T1000 (cell line): ENCODE results near the gene F7.
"Not testable (repeated sequence)": the region's sequence is repeated elsewhere in the genome, so short reads cannot be mapped to it uniquely, and the experiment has no call there.

ENCODE experiments used
- DNase-seq: peaks from one replicate; lab custom pipeline; 2025; ENCODE audit warnings: mixed read lengths; lab: John Stamatoyannopoulos, UW

Gene F7

DNA sequence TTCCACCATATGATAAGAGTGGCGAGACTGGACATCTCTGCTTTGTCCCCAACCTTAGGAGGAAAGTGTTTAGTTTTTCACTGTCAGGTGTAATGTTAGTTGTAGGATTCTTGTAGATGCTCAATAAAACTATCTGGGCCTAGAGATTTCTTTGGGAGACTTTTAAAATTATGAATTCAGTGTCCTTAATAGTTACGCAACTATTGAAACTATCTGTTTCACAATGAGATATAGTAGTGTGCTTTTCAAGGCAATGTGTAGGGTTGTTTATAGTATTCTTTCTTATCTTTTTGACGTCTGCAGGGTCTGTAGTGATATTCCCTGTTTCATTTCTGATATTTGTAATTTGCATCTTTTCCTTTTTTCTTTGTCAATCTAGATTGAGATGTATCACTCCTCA lies 33.2 kb upstream of the F7 start:
- DNase-seq: no peak

DNA sequence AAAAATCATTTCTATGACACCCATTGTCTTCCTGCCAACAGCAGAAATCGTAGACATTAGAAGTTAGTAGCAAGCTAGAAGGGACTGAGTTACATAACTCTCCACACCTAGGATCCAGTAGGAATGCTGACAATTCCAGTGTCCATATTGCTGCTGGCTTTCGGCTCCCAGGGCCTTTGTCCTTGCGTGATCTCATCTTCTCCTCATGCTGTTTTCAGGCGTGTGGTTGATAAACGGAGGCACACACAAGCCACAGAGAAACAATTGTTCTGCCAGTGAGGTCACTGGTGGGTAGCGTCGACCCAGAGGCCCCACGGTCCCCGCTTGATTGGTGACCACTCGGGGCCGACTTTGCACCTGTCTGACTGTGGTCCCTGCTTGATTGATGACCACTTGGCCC lies 31.6 kb upstream of the F7 start:
- no peak for DNase-seq

DNA sequence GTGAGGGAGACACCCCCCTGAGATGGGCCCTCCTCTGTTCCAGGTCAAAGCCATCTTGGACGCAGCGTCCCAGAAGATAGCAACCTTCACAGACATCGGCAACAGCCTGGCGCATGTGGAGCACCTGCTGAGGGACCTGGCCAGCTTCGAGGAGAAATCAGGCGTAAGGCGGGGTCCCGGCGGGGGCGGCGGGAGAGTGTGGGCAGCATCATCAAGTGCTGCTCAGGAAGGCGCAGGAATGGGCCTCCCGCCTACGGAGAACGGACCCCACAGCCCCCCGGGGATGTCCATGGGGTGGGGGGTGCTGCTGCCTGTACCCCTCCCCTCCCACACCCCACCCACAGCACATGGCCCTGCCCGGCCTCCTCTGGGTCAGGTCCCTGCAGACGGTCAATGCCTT lies 31.2 kb upstream of the F7 start:
- no peak for DNase-seq

DNA sequence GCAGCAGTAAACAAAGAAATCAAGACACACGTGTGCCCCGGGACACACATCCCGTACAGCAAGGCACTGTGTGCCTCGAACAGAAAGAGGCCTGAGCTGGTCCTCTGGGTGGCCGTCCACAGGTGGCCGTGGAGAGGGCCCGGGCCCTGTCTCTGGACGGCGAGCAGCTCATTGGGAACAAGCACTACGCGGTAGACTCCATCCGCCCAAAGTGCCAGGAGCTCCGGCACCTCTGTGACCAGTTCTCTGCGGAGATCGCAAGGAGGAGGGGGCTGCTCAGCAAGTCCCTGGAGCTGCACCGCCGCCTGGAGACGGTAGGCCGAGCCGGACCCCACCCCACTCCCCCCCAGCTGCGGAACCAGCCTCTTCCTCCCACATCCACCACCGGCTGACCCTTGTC lies 30.7 kb upstream of the F7 start:
- no peak for DNase-seq

DNA sequence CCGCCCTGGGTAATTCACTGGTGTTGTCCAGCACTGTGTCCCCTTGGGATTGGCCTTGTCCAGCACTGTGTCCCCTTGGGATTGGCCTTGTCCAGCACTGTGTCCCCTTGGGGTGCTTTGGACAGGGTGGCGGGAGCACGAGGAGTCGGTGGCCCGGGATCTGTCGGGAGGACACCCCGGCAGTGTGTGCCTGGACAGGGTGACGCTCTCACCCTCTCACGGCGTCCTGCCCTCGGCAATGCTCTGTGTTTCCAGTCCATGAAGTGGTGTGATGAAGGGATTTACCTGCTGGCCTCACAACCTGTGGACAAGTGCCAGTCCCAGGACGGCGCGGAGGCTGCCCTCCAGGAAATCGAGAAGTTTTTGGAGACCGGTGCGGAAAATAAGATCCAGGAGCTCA lies 29.9 kb upstream of the F7 start:
- DNase-seq: no peak

DNA sequence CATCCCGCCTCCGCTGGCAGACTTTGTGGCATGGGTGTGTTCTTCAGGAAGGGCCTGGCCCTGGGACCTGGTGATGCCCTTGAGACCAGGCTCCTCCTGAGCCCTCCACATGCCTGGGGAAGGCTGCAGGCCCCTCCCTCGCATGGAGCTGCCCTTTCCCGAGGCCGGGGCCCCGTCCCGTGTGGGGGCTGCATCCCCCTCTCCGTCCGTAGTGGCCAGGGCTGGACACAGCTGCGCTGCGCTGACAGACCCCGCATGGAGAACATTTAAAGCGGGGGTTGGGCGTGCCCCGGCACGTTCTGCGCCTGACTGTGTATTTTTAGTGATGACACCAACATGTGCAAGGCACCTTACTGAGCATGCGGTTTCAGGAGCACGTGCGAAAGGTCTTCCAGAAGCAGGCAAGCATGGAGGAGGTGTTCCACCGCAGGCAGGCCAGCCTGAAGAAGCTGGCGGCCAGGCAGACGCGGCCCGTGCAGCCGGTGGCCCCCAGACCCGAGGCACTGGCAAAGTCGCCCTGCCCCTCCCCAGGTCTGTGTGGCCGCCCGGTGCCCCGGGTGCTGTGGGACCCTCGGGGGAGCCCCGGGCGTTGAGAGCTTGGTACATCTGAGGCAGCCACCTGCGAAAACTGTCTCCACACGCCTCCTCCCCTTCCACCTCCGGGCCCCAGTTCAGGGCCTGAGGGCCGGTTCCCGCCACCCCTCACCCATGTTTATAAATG lies 28.8 kb upstream of the F7 start:
- DNase-seq: no peak

DNA sequence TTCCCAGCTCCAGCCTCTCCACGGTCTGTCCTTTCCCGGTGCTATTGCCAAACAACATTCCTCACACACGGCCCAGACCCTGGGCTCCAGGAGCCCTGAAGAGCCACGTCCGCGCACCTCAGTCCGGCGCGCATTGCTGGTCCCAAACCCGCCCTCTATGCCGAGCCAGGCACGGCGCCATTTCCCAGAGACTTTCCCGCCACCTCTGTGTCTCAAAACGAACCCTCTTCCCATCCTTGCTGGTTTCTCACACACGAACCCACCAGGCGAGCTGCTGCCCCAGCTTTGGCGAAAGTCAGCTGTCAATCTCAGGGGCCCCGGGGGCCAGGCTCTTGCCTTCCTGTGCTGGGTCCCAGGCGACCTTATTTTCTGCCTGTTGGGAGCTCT lies 28.0 kb upstream of the F7 start:
- no peak for DNase-seq

DNA sequence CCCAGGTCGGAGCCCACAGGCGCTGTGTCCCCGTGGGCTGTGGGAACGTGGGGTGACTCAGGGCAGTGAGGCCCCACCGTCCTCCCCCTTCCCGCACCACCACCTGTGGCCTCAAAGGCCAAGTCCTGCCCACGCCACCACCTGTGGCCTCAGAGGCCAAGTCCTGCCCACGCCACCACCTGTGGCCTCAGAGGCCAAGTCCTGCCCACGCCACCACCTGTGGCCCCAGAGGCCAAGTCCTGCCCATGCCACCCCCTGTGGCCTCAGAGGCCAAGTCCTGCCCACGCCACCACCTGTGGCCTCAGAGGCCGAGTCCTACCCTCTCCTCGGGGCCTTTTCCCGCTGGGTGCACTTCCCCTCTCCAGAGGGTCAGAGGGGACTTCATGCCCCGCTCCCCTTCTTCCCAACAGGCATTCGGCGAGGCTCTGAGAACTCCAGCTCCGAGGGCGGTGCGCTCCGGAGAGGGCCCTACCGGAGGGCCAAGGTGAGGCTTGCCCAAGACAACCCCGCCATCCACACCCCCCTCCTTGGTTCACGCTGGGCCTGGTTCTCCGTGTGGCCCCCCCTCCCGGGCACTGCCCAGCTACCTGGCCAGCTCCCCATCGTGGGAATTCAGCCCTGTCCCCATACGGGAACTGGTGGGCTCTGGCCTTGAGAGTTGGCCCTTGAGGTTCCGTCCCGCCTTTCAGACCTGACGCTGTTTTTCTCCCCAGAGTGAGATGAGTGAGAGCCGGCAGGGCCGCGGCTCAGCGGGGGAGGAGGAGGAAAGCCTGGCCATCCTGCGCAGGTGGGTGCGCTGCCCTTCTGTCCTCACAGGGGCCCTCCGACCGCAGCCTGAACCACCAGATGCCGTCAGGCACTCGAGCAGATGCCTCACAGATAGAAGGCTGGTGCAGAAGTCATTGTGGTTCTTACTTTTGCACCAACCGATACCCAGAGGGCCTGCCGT lies 27.4 kb upstream of the F7 start:
- no peak for DNase-seq

DNA sequence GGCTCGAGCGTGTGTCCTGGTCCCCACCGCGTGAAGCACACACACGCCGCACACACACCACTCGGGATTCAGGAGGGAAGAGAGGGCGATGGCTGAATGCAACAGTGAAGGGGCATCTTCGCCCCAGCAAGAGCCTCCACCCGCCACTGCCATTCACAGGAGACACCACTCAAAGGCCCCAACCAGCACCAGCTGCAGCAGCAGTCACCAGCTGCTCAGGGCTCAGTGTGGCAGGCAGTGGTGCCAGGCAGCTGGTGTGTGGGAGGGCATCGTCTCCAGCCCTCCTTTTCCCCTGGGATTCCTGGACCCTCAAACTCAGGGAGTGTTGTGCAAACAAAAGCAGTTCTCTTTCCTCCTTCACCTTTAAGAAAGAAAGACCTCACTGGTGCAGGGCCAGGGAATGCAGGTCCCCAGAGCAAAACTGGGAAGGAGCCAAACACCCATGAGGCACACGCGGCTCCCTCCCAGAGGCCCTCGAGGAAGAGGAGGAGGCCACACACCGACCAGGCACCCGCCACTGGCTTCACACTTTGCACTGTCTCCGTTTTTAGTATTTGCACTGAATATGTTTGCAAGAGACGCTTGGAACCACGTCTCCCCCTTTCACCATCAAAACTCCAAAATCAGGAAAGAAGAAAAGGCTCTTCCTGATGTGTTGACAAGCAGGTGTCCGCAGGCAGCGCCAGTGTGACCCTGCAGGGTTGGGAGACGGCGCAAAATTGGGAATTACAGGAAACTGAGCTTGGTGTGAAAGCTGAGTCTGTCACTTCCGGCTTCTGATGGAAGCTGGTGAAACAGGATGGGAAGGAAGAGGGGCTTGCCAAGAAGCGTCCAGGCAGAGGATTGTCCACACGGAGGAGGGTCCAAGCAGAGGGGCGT lies 26.4 kb upstream of the F7 start:
- DNase-seq: no peak

DNA sequence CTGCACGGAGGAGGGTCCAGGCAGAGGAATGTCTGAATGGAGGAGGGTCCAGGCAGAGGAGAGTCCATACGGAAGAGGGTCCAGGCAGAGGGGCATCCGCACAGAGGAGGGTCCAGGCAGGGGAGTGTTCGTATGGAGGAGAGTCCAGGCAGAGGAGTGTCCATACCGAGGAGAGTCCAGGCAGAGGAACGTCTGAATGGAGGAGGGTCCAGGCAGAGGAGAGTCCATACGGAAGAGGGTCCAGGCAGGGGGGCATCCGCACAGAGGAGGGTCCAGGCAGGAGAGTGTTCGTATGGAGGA lies 25.9 kb upstream of the F7 start:
- not testable (repeated sequence) for DNase-seq

DNA sequence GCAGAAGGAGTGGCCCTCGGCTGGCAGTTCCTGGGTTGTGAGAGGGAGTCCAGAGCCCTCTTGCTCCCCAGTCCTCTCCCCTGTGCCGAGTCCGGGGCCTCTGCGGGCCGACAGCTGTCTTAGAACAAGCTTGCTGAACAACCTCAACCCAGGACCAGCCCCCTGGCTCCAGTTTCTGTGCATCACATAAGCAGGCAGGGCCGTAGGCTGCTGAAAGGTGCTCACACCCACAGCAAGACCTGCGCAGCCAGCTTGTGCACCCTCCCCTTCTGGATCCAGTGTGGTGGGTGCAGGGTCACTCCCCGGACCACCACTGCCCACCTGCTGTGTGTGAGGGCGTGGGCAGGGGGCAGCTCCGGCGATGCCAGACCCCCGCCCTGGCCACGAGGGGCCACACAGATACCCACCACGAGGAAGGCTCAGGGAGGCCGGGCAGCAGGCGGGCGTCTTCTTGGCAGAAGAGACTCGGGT lies 25.2 kb upstream of the F7 start:
- DNase-seq: no peak

DNA sequence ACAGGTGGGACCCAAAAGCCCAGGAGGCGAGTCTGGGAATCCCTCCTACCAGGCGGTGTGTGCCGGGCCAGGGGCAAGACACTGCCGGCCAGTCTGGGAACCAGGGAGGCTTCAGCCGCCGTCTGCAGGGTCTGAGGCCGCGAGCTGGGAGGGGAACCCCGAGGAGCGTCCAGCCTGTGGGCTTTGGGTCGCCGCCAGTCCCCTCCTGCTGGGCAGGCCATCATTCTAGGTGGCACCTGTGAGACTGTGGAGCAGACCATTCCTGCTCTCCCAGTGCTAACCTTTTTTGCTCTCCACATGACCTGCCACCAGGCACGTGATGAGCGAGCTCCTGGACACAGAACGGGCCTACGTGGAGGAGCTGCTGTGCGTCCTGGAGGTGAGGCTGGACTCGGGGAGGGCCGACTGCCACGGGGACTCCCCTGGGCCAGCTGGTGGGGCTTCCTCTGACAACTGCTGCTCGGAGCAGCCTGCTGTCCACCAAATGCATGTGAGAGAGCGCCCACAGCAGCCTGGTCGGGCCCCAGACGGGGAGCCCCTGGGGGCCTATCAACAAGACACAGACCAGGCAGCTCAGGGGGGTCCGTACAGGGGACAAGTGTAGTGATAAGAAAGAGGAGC lies 24.6 kb upstream of the F7 start:
- DNase-seq: no peak

DNA sequence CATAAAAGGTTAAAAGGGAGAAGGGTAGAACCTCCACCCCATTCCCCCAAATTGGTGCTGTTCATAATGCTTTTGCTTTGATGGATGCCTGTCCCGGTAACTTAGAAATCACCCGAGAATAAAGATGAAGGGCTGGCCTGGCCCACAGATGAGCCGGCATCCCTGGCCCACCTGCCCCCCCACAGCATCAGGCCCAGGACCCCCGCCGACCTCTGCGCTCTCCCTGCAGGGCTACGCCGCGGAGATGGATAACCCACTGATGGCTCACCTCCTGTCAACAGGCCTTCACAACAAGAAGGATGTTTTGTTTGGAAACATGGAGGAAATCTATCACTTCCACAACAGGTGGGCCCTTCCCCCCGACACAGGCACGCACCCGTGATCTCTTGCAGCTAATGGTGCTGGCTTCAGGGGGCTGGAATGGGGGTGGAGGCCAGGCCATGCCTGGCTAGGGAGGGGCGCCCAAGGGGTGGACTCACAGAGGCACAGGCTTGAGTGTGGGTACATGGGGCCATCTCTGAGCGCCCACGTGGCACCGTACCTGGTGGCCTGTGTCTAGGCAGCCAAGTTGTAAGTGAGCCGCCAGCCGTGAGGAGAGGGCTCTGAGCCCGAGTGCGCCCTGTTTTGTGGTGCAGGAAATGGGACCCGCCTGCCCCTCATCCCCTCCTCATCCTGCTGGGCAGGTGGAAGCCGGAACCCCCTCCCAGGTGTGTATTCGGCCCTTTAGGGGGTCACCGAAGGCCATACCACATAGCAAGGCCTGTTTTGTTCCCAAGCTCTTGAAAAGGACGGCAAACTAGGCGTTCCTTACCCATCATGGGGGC lies 23.2 kb upstream of the F7 start:
- no peak for DNase-seq

DNA sequence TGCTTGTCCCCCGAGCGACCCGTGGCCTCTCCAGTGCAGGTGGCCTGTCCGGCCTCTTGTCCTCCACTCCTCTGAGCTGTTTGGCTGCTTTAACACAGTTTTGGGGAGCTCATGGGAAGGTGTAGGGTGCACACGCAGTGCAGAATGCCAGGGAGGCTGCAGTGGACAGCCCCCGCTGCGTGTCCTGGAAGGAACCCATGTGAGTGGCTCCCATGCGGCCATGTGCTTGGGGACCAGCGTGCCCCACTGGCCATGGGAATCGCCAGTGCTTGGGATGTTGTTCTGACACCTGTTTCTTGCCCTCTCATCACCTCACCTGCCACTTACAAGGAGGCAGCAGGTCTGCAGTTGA lies 22.6 kb upstream of the F7 start:
- no peak for DNase-seq

DNA sequence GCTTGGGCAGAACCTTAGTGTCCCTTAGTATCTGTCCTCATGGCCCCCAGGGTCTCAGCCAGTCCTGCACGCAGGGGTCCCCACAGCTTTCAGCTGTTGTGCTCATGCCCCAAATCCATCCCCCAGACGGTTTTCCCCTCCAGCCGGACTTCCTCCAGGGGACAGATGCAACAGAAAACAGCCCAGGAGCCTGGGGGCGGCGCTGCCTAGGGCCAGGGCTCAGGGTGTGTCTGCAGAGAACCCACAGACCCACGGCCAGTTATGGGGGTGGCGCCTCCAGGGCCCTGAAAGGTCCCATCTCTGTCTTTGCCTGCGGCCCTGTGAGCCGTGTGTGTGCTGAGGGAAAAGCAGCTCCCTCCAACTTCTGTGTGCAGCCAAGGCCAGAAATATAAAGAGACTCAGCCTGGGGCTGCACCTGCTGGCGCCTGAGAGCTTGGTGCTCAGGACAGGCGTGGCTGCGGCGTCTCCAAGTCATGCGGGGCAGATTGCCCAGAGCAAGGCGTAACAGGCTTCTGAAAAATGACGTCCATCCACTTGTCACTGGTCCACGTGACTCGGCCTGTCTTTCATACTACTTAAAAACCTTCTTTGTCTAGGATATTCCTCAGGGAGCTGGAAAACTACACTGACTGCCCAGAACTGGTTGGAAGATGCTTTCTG lies 22.1 kb upstream of the F7 start:
- no peak for DNase-seq

DNA sequence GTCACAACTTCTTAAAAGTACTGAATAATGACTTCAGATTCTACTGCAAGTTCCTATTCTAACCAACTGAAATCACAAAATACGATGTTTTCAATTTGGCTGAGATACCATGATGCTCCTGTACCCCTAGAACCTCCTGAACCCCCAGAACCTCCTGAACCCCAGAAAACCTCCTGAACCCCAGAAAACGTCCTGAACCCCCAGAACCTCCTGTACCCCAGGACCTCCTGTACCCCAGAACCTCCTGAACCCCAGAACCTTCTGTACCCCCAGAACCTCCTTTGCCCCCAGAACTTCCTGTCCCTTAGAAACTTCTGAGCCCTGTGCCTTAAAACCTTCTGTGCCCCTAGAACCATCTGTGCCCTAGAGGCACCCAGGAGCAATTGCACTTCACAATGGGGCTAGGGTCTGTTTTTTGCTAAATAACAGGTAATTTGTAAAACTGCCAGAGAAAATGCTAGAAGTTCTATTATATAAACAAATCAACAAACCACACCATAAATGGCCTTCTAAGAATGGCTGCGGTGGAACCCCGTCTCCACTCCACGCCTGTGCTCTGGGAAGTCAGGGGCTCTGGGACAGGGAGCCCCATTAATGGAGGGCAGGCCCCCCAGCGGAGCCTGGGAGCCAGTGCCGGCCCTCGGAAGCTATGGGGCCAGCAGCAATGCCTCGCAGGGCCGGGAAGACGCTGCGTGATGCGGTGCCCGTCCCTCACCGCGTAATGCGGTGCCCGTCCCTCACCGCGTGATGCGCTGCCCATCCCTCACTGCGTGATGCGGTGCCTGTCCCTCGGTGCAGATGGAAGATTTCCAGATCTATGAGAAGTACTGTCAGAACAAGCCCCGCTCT lies 21.3 kb upstream of the F7 start:
- no peak for DNase-seq

DNA sequence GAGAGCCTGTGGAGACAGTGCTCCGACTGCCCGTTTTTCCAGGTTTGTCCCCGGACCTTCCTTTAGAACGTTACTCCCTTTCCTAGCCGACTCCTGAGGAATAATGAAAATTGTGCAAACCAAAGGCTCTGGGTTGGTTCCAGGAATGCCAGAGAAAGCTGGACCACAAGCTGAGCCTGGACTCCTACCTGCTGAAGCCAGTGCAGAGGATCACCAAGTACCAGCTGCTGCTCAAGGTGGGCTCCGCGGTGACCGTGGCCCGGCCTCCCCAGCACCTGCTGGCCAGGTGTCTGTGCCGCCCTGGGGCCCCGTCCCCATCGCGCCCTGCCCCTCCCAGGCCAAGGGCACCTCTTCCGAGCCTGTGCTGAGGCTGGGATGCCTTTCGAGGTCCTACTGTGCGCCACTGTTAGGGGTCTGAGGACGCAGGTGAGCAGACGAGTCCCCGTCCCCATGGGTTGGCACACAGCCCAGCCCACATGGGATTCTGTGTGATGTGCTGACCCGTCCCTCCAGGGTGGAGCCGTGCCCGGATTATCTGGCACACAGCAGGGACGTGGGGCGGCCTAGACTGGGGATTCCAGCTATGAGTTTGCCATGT lies 20.5 kb upstream of the F7 start:
- no peak for DNase-seq

DNA sequence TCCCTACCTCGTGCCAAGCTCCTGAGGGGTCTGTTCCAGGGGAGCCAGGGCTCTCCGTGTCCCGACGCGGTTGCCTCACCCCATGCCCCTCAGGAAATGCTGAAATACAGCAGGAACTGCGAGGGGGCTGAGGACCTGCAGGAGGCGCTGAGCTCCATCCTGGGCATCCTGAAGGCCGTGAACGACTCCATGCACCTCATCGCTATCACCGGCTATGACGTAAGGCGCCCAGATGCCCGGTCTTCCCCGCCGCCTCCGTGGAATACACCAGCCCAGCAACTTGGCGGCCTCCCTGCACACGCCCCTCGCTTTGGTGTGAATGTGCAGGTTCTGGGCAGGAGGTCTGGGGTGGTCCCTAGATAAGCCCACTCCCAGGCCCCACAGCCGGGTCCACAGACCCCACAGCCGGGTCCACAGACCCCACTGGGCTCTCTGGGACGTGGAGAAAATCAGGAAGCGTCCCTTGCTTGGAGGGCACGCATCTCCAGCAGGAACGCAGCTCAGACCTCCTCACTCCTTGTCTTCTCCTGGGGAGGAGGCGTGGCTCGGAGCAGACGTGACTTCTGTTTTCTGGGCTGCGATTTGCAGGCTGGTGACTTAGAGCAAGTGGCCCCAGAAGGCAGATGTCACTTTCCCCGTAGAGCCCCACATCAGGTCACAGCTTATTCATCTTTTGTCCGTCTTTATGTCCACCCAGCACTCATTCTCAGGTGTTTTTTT lies 19.4 kb upstream of the F7 start:
- no peak for DNase-seq
